ENCODE measurements around the gene ABHD2.
"Not testable (repeated sequence)": the region's sequence is repeated elsewhere in the genome, so short reads cannot be mapped to it uniquely, and the experiment has no call there.

ABHD2 gene

GRCh38 chr15:89101302-89102193, 13.3 kb downstream of the ABHD2 start:
- no peak for DNase-seq

DNA sequence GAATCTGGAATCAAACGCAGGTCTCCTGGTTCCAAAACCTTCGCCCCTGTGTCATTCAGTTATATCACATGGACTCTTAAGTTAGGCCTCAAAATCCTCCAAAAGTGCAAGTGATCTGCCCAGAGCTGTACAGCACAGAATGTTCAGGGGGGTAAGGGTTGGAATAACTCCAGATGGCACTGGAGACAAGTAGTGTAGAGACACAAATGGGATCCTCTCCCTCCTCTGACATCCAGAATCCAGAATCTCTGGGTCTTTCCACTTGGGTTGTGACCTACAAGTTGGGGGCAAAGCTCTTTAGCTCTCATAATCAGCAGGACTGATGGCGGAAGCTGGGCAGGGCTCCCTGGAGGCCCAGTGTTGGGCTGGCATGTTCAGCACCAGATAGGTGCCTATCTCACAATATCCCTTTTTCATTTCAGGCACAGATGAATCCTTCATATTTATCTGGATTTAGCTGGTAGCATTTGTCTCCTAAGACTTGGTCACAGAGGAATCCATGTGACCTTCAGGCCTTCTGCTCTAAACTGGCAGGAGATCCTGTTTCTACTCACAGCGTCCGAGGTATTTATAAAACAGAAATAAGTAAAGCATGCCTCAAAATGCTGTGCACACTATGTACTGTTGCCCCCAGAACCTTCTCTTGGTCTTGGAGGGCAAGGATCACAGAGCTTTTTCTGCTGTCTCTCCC, 15.4 kb downstream of the ABHD2 start:
- no peak for DNase-seq

GRCh38 chr15:89104172-89104564, 15.9 kb downstream of the ABHD2 start:
- DNase-seq = no peak

GRCh38 chr15:89105147-89105546, 16.9 kb downstream of the ABHD2 start:
- no peak for DNase-seq

DNA sequence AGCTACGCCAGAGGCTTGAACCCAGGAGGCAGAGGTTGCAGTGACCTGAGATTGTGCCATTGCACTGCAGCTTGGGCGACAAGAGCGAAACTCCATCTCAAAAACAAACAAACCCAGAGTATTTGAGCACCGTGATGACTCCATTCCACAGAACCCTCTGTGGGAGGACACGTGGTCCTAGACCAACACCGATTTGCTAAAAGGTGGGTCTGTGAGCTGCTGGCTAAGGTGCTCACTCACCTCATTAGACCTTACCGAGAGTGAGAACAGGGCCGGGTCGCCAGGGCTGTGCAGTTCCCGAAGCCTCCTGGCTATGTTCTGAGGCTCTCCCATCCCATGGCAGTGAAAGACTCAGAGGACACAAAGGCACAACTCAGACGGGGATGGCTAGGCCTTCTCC, 17.9 kb downstream of the ABHD2 start:
- no peak for DNase-seq

DNA sequence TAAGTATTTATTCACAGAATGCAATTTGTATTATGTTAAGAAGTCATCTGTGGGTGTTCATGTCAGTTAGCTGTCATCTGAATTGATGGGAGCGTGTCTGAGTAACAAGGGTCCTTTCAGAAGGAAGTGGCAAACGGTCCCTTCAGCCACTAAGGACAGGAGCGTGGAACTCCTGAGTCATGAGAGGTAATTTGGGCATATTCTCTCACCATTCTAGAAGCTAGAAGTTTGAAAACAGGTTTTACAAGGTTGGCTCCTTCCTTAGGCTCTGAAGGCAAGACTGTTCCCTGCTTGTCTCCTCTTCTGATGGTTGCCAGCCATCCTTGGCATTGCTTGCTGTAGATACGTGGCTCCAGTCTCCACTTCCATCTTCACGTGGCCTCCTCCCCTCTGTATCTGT, 19.7 kb downstream of the ABHD2 start:
- DNase-seq = no peak

GRCh38 chr15:89108835-89109234, 20.6 kb downstream of the ABHD2 start:
- DNase-seq = no peak

GRCh38 chr15:89109238-89109637, 21.0 kb downstream of the ABHD2 start:
- no peak for DNase-seq

GRCh38 chr15:89110060-89110459, 21.8 kb downstream of the ABHD2 start:
- no peak for DNase-seq

DNA sequence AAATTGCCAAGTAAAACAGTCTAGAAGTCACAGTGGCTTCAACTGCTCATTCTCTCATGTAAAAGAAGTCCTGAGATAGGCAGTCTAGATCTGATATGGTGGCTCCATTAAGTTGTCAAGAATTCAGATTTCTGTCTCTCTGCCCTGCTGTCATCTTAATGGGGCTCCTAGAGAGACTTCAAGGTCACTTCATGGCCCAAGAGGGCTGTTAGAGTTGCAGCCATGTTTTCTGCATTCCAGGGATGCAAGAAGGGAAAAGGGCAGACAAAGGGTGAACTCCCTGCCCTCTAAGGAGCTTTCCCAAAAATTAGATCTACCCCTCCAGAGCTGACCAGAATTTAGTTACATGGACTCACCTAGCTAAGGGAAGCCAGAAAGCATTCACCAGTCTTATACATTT, 23.1 kb downstream of the ABHD2 start:
- DNase-seq = no peak

DNA sequence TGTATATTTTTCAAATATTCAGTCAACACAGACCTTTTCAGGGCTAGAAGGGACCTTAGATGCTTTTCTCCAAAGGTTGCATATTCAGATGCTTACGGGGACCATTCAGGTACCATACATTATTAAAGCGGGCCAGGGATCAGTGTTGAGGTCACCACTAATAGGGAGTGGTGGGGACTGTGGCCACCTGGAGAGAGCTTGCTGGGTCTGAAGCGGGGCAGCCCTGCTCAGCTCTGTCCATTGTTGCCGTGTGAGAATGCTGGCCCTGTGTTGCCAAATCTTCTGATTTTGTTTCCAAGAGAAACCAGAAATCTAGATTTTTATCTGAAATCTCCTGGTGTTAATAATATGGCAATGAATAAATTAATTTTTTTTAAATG, 23.7 kb downstream of the ABHD2 start:
- no peak for DNase-seq

- DNase-seq = no peak
Measured at GRCh38 chr15:89112341-89112971, 24.2 kb downstream of the ABHD2 start.

GRCh38 chr15:89113296-89114024, 25.2 kb downstream of the ABHD2 start:
- DNase-seq = no peak

DNA sequence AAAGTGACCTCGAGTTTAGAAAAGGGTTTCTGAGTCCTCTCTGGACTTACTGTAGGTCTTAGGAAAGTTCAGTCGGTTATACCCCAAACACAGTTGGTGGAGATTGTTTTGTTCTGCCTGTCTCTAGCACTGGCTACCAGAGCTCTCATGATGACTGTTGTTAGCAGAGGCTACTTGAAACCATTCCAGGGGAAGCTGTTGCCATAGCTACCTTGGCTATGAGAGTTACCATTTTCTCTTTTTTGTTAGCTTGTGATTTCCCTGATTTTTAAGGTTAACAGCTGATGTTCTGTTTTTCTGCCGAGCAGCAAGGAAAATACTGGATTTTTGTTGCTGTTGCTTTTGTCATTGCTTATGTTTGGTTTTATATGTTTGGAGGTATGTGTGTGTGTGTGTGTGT, 26.7 kb downstream of the ABHD2 start:
- DNase-seq = no peak

DNA sequence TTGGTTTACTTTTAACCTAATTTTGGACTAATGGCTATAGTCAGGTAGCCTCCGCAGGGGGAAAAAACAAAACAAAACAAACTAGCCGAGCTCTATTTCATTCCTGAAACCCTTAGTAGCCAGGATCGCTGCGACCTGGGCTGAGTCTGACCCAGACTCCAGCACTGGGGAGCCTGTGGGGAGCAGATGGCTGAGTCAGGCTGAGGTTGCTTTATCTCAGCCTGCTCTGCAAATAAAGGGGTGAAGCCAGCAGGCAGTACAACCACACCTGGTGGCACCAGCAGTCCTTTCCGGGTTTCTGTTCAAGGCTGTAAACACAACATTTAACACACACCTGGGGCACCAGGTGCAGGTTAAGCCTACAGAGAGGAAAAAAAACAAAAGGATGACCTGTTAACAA, 27.3 kb downstream of the ABHD2 start:
- no peak for DNase-seq

DNA sequence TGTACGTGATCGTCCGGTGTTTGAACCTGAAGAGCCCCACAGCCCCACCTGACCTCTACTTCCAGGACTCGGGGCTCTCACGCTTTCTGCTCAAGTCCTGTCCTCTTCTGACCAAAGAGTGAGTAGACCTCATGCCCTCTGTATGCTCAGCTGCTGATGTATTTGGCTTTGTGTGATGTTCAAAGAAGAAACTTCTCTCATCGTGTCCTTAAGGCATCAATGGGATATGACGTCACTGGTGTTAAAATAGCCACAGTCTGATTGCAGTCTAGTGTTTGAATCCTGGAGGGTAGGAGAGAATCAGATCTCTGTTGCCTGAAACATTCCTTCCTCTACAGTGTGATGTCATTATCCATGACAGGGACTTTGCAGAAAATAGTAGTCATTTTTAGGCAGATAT, 28.1 kb downstream of the ABHD2 start:
- no peak for DNase-seq

DNA sequence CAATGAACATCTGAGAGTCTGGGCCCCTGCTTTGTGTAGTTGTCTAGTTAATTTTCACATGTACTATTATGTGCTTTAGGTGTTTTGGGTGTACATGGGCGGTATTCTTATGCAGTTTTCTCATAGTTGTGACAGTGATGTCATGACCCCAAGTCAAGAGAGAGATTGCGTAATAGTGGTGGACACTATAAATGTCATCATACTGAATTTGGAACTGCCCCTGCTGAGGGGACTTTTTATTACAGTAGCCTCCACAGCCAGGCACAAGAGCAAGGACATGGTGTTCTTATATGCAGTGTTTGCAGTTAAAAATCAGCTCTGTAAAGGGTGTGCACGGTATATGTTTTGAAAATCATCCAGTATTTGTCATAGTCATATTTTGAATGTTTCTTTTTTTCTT, 29.5 kb downstream of the ABHD2 start:
- no peak for DNase-seq

DNA sequence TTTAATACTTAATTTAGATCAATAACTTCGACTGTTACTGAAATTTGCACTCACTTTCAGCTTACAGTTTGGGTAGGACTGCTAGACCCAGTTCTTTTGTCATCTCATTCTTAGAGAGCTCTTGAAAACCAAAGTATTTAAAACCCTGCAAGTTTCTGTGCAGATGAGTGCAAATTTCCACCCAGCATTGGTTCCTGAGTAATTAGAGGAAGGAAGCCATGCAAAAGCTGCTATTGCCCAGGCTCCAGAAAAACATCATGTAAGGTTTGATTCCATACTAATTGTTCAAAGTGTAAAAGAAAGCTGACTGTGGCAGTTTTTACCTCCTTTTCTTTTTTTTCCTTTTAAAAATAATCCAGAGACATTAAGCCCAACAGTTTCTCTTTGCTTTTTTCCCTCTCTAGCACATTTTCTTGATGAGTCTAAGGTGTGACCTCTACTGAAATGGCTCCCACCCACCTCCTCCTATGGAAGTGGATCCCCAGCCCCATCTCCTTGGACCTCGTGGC, 30.3 kb downstream of the ABHD2 start:
- no peak for DNase-seq

DNA sequence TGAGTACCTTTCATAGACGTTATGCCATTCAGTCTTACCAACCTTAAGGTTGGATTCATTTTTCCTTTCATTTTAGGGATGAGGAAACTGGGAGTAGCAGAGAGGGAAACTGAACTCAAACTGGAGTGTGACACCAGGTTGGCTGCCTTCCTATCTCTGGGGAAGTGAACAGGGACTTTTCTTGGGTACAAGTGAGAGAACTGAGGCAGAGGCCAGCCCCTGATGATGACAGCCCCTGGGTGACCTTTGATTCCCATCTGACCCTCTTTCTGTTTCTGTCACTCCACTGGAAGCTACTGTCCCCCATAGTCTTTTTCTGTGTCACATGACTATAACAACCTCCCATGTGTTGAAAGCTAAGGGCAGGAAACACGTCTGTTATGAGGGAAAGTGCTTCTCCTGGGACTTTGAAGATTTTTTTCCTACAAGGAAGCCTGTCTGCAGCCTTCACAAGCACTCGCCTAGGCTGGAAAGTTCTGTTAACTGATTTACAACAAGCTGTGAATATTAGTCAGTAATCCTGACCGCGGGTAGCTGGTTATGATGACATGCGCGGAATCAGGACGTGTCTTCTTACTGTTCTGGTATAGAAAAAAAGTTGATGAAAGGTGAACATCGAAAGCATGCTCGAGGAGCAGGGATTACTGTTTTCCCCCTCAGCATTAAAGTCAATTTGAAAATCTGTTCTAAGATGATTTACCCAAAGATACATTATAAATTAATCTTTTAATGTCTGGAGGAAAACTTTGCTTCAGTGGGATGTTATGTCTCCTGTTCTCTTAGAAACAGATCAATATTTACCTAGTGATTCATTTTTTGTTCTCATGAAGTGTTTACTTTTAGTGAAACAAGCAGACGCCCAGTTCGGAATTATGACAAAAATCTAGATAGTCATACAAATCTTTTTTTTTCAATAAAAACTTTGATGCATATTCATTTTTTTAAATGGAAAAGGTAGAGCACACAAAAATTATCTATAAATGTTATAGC, 31.5 kb downstream of the ABHD2 start:
- DNase-seq = peak; percentile 7

- DNase-seq = not testable (repeated sequence)
Measured at GRCh38 chr15:89120479-89121000, 32.3 kb downstream of the ABHD2 start.

GRCh38 chr15:89121414-89121813, 33.2 kb downstream of the ABHD2 start:
- DNase-seq = no peak

Data from activated naive CD4-positive, alpha-beta T cell treated with Interleukin-2 at 50 U/mL for 16 hours (primary cell).